GM21360 (cell line): ENCODE data around the gene GPC1.

Source experiments
- ATAC-seq: cut with Tn5 transposase; IDR thresholded peaks from one replicate; pipeline ENCODE4 v1.9.1; 2021; ENCODE audit warnings: mild to moderate bottlenecking, moderate library complexity; ENCODE audit not compliant: unreplicated experiment

Gene GPC1

GRCh38 chr2:240454106-240454901 is 18.8 kb downstream of the GPC1 start:
- no peak for ATAC-seq

GRCh38 chr2:240455272-240455646 is 19.8 kb downstream of the GPC1 start:
- ATAC-seq = no peak

GRCh38 chr2:240455647-240456446 is 20.4 kb downstream of the GPC1 start:
- no peak for ATAC-seq

GRCh38 chr2:240456447-240457222 is 21.2 kb downstream of the GPC1 start:
- ATAC-seq = no peak

- ATAC-seq = no peak
These were observed 22.0 kb downstream of the GPC1 start for GRCh38 chr2:240457223-240458043.

GRCh38 chr2:240458044-240458899 is 22.8 kb downstream of the GPC1 start:
- ATAC-seq = no peak

GRCh38 chr2:240458900-240459391 is 23.5 kb downstream of the GPC1 start:
- ATAC-seq = no peak

- ATAC-seq = no peak
These were observed 24.2 kb downstream of the GPC1 start for GRCh38 chr2:240459401-240460252.

- no peak for ATAC-seq
These were observed 24.8 kb downstream of the GPC1 start for GRCh38 chr2:240460253-240460711.

GRCh38 chr2:240460781-240461431 is 25.4 kb downstream of the GPC1 start:
- no peak for ATAC-seq

- ATAC-seq = no peak
These were observed 26.1 kb downstream of the GPC1 start for GRCh38 chr2:240461471-240462072.

- no peak for ATAC-seq
These were observed 26.7 kb downstream of the GPC1 start for GRCh38 chr2:240462073-240462706.

GRCh38 chr2:240462707-240463273 is 27.3 kb downstream of the GPC1 start:
- no peak for ATAC-seq

GRCh38 chr2:240463274-240463865 is 27.9 kb downstream of the GPC1 start:
- ATAC-seq = no peak

GRCh38 chr2:240463866-240464481 is 28.5 kb downstream of the GPC1 start:
- no peak for ATAC-seq
